Measurements from ENCODE around the gene RIPOR3. TPM values are rescaled to one million over a fixed set of nuclear protein-coding genes. Genes with fewer than 3 reads are reported as not detected.

Gene RIPOR3
- total and polyA plus RNA-seq, 9 of the 15 experiments (the other 6 are each of a cell fraction or from before 2014, with no cell fraction given): 3.3 to 62.7 (median 21.4) TPM

DNA sequence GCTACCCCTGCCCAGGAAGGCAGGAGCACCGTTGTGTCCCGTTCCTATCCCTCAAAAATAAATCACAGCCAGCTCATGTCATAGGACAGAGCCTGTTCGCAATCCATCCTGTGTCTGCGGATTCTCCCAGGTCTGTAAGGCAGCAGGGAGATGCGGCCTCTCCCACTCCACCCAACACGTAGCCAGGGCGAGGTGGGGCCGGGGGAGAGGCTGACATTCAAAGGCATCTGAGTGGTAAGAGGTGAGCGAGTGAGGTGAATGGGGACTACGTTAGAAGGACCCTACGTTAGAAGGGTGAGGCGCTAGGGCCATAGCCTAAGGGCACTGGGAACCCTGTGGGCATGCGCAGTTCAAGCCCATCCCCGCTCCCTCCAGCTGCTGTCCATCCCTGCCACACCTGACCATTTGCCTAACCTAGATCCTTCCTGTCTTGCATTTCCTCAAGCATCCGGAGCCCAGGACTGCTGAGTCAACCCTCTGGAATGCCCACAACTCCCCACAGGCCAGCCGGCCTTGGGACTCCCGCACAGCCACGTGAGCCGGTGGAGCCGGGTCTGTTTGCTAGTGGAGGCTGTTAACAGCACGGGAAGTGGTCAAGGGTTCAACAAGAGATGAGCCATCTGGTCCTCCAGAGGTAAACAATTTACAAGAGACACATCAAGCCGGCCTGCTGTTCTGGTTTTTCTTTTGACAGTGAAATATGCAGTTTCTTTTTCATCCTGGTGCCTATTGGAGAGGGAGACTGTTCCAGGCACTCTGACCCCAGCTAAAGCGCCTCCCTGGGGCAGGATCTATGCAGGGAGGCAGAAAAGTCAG is 45.9 kb downstream of the RIPOR3 start (continued):
- TF ChIP-seq, protein P1, sequence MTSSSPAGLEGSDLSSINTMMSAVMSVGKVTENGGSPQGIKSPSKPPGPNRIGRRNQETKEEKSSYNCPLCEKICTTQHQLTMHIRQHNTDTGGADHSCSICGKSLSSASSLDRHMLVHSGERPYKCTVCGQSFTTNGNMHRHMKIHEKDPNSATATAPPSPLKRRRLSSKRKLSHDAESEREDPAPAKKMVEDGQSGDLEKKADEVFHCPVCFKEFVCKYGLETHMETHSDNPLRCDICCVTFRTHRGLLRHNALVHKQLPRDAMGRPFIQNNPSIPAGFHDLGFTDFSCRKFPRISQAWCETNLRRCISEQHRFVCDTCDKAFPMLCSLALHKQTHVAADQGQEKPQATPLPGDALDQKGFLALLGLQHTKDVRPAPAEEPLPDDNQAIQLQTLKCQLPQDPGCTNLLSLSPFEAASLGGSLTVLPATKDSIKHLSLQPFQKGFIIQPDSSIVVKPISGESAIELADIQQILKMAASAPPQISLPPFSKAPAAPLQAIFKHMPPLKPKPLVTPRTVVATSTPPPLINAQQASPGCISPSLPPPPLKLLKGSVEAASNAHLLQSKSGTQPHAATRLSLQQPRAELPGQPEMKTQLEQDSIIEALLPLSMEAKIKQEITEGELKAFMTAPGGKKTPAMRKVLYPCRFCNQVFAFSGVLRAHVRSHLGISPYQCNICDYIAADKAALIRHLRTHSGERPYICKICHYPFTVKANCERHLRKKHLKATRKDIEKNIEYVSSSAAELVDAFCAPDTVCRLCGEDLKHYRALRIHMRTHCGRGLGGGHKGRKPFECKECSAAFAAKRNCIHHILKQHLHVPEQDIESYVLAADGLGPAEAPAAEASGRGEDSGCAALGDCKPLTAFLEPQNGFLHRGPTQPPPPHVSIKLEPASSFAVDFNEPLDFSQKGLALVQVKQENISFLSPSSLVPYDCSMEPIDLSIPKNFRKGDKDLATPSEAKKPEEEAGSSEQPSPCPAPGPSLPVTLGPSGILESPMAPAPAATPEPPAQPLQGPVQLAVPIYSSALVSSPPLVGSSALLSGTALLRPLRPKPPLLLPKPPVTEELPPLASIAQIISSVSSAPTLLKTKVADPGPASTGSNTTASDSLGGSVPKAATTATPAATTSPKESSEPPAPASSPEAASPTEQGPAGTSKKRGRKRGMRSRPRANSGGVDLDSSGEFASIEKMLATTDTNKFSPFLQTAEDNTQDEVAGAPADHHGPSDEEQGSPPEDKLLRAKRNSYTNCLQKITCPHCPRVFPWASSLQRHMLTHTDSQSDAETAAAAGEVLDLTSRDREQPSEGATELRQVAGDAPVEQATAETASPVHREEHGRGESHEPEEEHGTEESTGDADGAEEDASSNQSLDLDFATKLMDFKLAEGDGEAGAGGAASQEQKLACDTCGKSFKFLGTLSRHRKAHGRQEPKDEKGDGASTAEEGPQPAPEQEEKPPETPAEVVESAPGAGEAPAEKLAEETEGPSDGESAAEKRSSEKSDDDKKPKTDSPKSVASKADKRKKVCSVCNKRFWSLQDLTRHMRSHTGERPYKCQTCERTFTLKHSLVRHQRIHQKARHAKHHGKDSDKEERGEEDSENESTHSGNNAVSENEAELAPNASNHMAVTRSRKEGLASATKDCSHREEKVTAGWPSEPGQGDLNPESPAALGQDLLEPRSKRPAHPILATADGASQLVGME (CRISPR knock-in tag; IDR thresholded peaks at IDR 0.05): no peak
- TF ChIP-seq, protein P2, sequence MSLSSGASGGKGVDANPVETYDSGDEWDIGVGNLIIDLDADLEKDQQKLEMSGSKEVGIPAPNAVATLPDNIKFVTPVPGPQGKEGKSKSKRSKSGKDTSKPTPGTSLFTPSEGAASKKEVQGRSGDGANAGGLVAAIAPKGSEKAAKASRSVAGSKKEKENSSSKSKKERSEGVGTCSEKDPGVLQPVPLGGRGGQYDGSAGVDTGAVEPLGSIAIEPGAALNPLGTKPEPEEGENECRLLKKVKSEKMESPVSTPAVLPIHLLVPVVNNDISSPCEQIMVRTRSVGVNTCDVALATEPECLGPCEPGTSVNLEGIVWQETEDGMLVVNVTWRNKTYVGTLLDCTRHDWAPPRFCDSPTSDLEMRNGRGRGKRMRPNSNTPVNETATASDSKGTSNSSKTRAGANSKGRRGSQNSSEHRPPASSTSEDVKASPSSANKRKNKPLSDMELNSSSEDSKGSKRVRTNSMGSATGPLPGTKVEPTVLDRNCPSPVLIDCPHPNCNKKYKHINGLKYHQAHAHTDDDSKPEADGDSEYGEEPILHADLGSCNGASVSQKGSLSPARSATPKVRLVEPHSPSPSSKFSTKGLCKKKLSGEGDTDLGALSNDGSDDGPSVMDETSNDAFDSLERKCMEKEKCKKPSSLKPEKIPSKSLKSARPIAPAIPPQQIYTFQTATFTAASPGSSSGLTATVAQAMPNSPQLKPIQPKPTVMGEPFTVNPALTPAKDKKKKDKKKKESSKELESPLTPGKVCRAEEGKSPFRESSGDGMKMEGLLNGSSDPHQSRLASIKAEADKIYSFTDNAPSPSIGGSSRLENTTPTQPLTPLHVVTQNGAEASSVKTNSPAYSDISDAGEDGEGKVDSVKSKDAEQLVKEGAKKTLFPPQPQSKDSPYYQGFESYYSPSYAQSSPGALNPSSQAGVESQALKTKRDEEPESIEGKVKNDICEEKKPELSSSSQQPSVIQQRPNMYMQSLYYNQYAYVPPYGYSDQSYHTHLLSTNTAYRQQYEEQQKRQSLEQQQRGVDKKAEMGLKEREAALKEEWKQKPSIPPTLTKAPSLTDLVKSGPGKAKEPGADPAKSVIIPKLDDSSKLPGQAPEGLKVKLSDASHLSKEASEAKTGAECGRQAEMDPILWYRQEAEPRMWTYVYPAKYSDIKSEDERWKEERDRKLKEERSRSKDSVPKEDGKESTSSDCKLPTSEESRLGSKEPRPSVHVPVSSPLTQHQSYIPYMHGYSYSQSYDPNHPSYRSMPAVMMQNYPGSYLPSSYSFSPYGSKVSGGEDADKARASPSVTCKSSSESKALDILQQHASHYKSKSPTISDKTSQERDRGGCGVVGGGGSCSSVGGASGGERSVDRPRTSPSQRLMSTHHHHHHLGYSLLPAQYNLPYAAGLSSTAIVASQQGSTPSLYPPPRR (CRISPR knock-in tag; IDR thresholded peaks at IDR 0.05; ENCODE audit: borderline replicate concordance): no peak
- no peak for TF ChIP-seq THRAP3 (IDR thresholded peaks at IDR 0.05; ENCODE audit: borderline replicate concordance)
- peak; percentile 42; the same call in 1 of the 2 replicates for TF ChIP-seq C11orf30 (IDR thresholded peaks at IDR 0.05; ENCODE audit: low read depth)
- TF ChIP-seq, protein P3, sequence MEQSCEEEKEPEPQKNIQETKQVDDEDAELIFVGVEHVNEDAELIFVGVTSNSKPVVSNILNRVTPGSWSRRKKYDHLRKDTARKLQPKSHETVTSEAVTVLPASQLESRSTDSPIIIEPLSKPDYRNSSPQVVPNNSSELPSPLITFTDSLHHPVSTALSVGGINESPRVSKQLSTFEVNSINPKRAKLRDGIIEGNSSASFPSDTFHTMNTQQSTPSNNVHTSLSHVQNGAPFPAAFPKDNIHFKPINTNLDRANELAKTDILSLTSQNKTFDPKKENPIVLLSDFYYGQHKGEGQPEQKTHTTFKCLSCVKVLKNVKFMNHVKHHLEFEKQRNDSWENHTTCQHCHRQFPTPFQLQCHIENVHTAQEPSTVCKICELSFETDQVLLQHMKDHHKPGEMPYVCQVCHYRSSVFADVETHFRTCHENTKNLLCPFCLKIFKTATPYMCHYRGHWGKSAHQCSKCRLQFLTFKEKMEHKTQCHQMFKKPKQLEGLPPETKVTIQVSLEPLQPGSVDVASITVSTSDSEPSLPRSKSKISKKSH (CRISPR knock-in tag; IDR thresholded peaks at IDR 0.05): no peak
- TF ChIP-seq NR1H2 (CRISPR knock-in tag; IDR thresholded peaks at IDR 0.05): no peak
- TF ChIP-seq, protein P4, sequence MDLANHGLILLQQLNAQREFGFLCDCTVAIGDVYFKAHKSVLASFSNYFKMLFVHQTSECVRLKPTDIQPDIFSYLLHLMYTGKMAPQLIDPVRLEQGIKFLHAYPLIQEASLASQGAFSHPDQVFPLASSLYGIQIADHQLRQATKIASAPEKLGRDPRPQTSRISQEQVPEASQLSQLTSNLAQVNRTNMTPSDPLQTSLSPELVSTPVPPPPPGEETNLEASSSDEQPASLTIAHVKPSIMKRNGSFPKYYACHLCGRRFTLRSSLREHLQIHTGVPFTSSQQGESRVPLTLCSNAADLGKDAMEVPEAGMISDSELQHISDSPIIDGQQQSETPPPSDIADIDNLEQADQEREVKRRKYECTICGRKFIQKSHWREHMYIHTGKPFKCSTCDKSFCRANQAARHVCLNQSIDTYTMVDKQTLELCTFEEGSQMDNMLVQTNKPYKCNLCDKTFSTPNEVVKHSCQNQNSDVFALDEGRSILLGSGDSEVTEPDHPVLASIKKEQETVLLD (IDR thresholded peaks at IDR 0.05): no peak
- TF ChIP-seq RFX7 (CRISPR knock-in tag; IDR thresholded peaks at IDR 0.05): no peak
- TF ChIP-seq ZNF324 (CRISPR knock-in tag; IDR thresholded peaks at IDR 0.05): no peak
- TF ChIP-seq CREBBP (IDR thresholded peaks at IDR 0.05; ENCODE audit: low read depth, low read length): no peak
- no peak for TF ChIP-seq ZNF146 (CRISPR knock-in tag; IDR thresholded peaks at IDR 0.05; ENCODE audit: unreplicated experiment)
- TF ChIP-seq GABPA (tag; conservative IDR thresholded peaks at IDR 0.05; ENCODE audit: low read depth): no peak
- no peak for TF ChIP-seq ZNF584 (CRISPR knock-in tag; IDR thresholded peaks at IDR 0.05; ENCODE audit: low read depth)
- no peak for TF ChIP-seq HMG20B (CRISPR knock-in tag; IDR thresholded peaks at IDR 0.05)

Measured in K562 (cell line).